CD8-positive, alpha-beta memory T cell (primary cell): ENCODE results near the gene HS3ST5. TPM values are rescaled to one million over a fixed set of nuclear protein-coding genes. Genes with fewer than 3 reads are reported as not detected.

Experiments used
- CTCF ChIA-PET: fragments of 350-600 bp; sonication (Branson Sonifier 250); formaldehyde crosslinking; loops from one replicate; lab custom pipeline; 2021; ENCODE audit warnings: antibody characterized with exemption; lab: Charles Lee
- POLR2A ChIA-PET: fragments of 350-600 bp; sonication (Branson Sonifier 250); formaldehyde crosslinking; loops from one replicate; lab custom pipeline; 2021; ENCODE audit warnings: antibody characterized with exemption; lab: Charles Lee
- DNase-seq, 5 donors: peaks; one replicate each; pipeline versions ENCODE4 v3.0.0 to v3.0.0-alpha.2; 2020 to 2022; ENCODE audit warnings: mixed read lengths in 1 of 5
- H3K27ac ChIP-seq: one replicate; pipeline ENCODE4 v1.7.0; 2013; ENCODE audit warnings: low read depth, mild to moderate bottlenecking, low read length, moderate library complexity
- H3K27me3 ChIP-seq: 2 replicates; pipeline ENCODE4 v1.7.0; 2013; ENCODE audit warnings: low read length, mild to moderate bottlenecking; ENCODE audit not compliant: insufficient read depth, poor library complexity, severe bottlenecking
- H3K36me3 ChIP-seq: 2 replicates; pipeline ENCODE4 v1.7.0; 2013; ENCODE audit warnings: mild to moderate bottlenecking, low read length, moderate library complexity; ENCODE audit not compliant: insufficient read depth
- H3K4me1 ChIP-seq: 2 replicates; pipeline ENCODE4 v1.7.0; 2013; ENCODE audit warnings: mild to moderate bottlenecking, low read length, moderate library complexity; ENCODE audit not compliant: insufficient read depth
- H3K4me3 ChIP-seq: 2 replicates; pipeline ENCODE4 v1.7.0; 2013; ENCODE audit warnings: mild to moderate bottlenecking, low read length
- H3K9me3 ChIP-seq: 2 replicates; pipeline ENCODE4 v1.7.0; 2013; ENCODE audit warnings: mild to moderate bottlenecking, low read length
- H3K27ac Mint-ChIP-seq, 8 donors: one replicate each; pipeline ENCODE4 v1.8.0; 2020 to 2021; ENCODE audit warnings: mixed read lengths in 8 of 8, mild to moderate bottlenecking in 6 of 8, inconsistent platforms in 3 of 8, moderate library complexity in 3 of 8
- H3K27me3 Mint-ChIP-seq, 2 donors: one replicate each; pipeline ENCODE4 v1.8.0; 2020 to 2021; ENCODE audit warnings: mixed read lengths in 2 of 2, mild to moderate bottlenecking in 1 of 2, moderate library complexity in 1 of 2
- H3K36me3 Mint-ChIP-seq, 3 donors: one replicate each; pipeline ENCODE4 v1.8.0; 2020 to 2021; ENCODE audit warnings: mixed read lengths in 3 of 3, inconsistent platforms in 1 of 3, mild to moderate bottlenecking in 1 of 3
- H3K4me1 Mint-ChIP-seq, 3 donors: one replicate each; pipeline ENCODE4 v1.8.0; 2020 to 2021; ENCODE audit warnings: mixed read lengths in 3 of 3, inconsistent platforms in 1 of 3, mild to moderate bottlenecking in 1 of 3
- H3K4me3 Mint-ChIP-seq, 7 donors: one replicate each; pipeline ENCODE4 v1.8.0; 2020 to 2021; ENCODE audit warnings: mixed read lengths in 7 of 7, mild to moderate bottlenecking in 6 of 7, moderate library complexity in 4 of 7, inconsistent platforms in 2 of 7
- H3K9me3 Mint-ChIP-seq, 5 donors: one replicate each; pipeline ENCODE4 v1.8.0; 2020 to 2022; ENCODE audit warnings: mixed read lengths in 5 of 5, mild to moderate bottlenecking in 3 of 5, moderate library complexity in 2 of 5, inconsistent platforms in 1 of 5
- polyA plus RNA-seq: library from polyadenylated mRNA; unstranded; fragments of 300-500 nt; fragmentation: Illumina TruSeq; gene quantifications from one replicate; pipeline ENCODE4 v1.2.3, GENCODE V29; 2021
- total RNA-seq, 2 experiments: library from RNA; stranded (reverse); gene quantifications; one replicate each; pipeline ENCODE4 v1.2.3, GENCODE V29; 2021

The HS3ST5 gene
- total and polyA plus RNA-seq, 3 experiments from 2014 or later, result not detected

DNA sequence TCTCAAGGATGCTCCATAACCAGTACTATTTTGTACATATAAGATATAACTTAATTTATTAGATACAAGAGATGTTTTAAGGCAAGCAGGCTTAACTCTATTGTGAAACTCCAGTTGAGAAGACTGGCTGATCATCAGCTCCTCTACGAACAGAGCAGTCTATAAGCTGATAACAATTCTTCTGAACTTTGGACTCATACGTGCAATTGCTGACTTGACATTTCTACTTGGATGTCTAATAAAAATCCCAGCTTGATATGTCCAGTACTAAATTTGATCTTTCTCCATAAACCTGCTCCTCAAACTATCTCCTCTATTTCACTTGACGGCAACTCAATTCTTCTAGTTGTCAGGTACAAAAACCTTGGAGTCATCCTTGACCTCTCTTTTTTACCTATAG lies 141.9 kb downstream of the HS3ST5 start:
- H3K36me3 Mint-ChIP-seq, result no peaks in the 10 kb centered on the region
- ChIA-PET POLR2A (no interaction called here), CTCF (no interaction called here)
- H3K9me3 ChIP-seq, result no peaks in the 10 kb centered on the region
- H3K4me3 ChIP-seq, result no peak overlapping the region
- no peak overlapping the region for H3K4me3 Mint-ChIP-seq
- no peak for DNase-seq
- no peaks in the 10 kb centered on the region for H3K36me3 ChIP-seq
- H3K27ac ChIP-seq, result no peak overlapping the region
- H3K27me3 ChIP-seq, result no peaks in the 10 kb centered on the region
- H3K4me1 ChIP-seq, result no peaks in the 10 kb centered on the region
- H3K27me3 Mint-ChIP-seq, result no peaks in the 10 kb centered on the region
- H3K9me3 Mint-ChIP-seq, result peaks cover 0 to 3% (median 0%) of the 10 kb centered on the region in 5 donors
- no peaks in the 10 kb centered on the region for H3K4me1 Mint-ChIP-seq
- H3K27ac Mint-ChIP-seq, result no peak overlapping the region

DNA sequence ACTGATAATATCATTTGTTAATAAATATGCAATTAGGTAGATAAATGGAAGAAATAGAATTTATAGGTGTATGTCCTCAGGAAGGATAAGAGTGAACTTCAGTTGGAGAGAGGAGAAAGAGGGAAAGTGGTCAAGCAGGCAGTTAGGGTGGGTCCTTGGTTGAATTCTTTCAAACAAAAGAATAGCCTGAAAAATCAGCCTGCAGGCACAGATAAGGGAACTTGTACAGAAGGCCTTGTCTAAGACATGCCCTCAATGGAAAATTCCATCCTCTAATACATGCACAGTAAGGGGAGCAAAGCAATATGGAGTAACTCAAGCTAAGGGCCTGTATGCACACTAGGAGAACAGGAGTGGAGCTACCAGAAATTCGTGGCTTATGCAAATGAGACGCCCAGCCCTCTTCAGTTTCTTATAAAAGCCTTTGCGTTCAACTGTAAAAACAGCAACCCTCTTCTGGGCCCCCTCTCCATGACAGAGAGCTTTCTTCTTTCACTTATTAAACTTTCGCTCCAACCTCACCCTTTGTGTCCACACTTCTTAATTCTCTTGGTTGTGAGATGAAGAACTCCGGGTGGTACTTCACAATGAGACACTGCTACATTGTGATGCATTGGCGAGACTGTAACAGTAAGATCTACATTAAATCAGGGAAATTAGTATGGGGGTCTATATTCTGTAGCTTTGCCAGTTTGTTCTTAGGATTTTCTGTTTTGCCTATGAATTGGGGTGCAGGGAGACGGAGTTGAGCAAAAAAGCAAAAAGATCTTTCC lies 147.0 kb downstream of the HS3ST5 start:
- H3K27ac Mint-ChIP-seq, result peak overlapping the region in 1 of 8 donors; percentile 18
- no peak overlapping the region for H3K4me3 Mint-ChIP-seq
- no peaks in the 10 kb centered on the region for H3K4me1 Mint-ChIP-seq
- Histone ChIP-seq H3K27me3 (no peaks in the 10 kb centered on the region), H3K9me3 (no peaks in the 10 kb centered on the region), H3K27ac (no peak overlapping the region), H3K36me3 (no peaks in the 10 kb centered on the region), H3K4me1 (no peaks in the 10 kb centered on the region), H3K4me3 (no peak overlapping the region)
- CTCF ChIA-PET, result interaction anchor here (0.8 kb wide), 1 partner anchor 30 kb away, joined by 4 read pairs; no protein-coding TSS in a partner anchor
- H3K36me3 Mint-ChIP-seq, result no peaks in the 10 kb centered on the region
- peaks cover 0 to 3% (median 0%) of the 10 kb centered on the region in 5 donors for H3K9me3 Mint-ChIP-seq
- DNase-seq, result no peak
- POLR2A ChIA-PET, result no interaction called here
- H3K27me3 Mint-ChIP-seq, result no peaks in the 10 kb centered on the region

DNA sequence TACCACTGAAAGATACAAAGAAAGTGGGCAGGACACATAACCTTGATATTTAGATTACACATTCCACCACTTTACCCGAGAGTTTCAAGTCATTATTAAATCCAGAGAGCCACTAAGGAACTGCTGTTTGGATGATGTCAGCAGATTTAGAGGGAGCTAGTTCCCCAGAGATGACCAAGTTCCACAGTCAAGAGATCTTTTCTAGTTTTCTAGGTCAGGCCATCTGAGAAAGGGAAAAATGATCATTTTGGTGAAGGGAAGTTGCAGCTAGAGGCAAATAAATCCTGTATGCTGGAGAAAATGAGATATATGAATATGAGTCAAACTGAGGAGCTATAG lies 147.8 kb downstream of the HS3ST5 start:
- H3K4me1 Mint-ChIP-seq, result no peaks in the 10 kb centered on the region
- peaks cover 0 to 3% (median 0%) of the 10 kb centered on the region in 5 donors for H3K9me3 Mint-ChIP-seq
- Histone ChIP-seq H3K27ac (no peak overlapping the region), H3K36me3 (no peaks in the 10 kb centered on the region), H3K9me3 (no peaks in the 10 kb centered on the region), H3K27me3 (no peaks in the 10 kb centered on the region), H3K4me1 (no peaks in the 10 kb centered on the region), H3K4me3 (no peak overlapping the region)
- no peaks in the 10 kb centered on the region for H3K36me3 Mint-ChIP-seq
- H3K27me3 Mint-ChIP-seq, result no peaks in the 10 kb centered on the region
- no peak for DNase-seq
- CTCF ChIA-PET, result no interaction called here
- H3K4me3 Mint-ChIP-seq, result no peak overlapping the region
- POLR2A ChIA-PET, result no interaction called here
- H3K27ac Mint-ChIP-seq, result no peak overlapping the region

DNA sequence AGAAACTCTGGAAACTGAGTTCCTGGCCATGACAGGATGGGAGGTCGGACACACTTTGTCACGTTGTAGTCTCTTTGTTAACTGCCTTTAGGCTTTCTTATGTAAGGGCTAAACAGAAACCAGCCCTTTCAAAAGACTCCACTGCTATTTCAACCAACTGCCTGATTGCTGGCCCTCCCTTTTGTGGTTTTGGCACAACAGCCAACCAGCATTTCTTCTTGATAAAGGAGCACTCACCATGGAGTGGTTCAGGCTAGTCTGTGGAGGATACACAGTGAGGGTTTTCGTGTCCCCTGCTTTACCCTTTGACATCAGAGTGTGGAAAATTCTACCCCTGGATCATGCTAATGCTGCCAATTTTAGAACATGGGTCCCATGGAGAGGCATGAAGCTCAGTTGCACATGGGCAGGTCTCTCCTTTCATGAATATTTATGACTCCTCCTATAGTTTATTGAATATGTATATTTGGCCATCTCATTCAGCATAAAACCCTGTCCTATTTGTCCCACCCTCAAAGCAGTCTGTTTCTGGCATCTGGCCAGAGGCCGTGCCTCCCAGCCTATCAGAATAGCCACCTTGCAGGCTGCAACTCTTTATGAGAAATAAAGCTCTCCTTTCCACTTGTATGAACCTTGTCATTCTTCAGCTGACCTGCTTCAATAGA lies 148.3 kb downstream of the HS3ST5 start:
- Histone ChIP-seq H3K4me3 (no peak overlapping the region), H3K4me1 (no peaks in the 10 kb centered on the region), H3K9me3 (no peaks in the 10 kb centered on the region), H3K36me3 (no peaks in the 10 kb centered on the region), H3K27ac (no peak overlapping the region), H3K27me3 (no peaks in the 10 kb centered on the region)
- H3K4me3 Mint-ChIP-seq, result no peak overlapping the region
- POLR2A ChIA-PET, result no interaction called here
- peaks cover 0 to 3% (median 0%) of the 10 kb centered on the region in 5 donors for H3K9me3 Mint-ChIP-seq
- no peaks in the 10 kb centered on the region for H3K4me1 Mint-ChIP-seq
- no peak overlapping the region for H3K27ac Mint-ChIP-seq
- no peaks in the 10 kb centered on the region for H3K36me3 Mint-ChIP-seq
- H3K27me3 Mint-ChIP-seq, result no peaks in the 10 kb centered on the region
- CTCF ChIA-PET, result no interaction called here
- DNase-seq, result no peak

DNA sequence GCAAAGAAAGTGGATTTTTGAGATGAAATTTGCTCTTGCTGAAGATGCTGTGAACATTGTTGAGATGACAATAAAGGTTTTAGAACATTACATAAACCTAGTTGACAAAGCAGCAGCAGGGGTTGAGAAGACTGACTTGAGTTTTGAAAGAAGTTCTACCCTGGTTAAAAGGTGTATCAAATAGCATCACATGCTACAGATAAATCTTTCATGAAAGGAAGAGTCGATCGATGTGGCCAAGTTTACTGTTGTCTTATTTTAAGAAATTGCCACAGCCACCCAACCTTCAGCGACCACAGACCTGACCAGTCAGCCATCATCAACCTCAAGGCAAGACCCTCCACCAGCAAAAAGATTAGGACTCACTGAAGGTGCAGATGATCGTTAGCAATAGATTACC lies 155.3 kb downstream of the HS3ST5 start:
- POLR2A ChIA-PET, result no interaction called here
- Histone ChIP-seq H3K27me3 (no peaks in the 10 kb centered on the region), H3K9me3 (no peaks in the 10 kb centered on the region), H3K4me3 (no peak overlapping the region), H3K36me3 (no peaks in the 10 kb centered on the region), H3K4me1 (no peaks in the 10 kb centered on the region), H3K27ac (no peak overlapping the region)
- CTCF ChIA-PET, result no interaction called here
- Mint-ChIP-seq H3K4me1 (no peaks in the 10 kb centered on the region), H3K9me3 (no peaks in the 10 kb centered on the region), H3K27ac (no peak overlapping the region), H3K36me3 (no peaks in the 10 kb centered on the region), H3K27me3 (peaks cover 0 to 6% of the 10 kb centered on the region in 2 donors), H3K4me3 (no peak overlapping the region)
- DNase-seq, result no peak

DNA sequence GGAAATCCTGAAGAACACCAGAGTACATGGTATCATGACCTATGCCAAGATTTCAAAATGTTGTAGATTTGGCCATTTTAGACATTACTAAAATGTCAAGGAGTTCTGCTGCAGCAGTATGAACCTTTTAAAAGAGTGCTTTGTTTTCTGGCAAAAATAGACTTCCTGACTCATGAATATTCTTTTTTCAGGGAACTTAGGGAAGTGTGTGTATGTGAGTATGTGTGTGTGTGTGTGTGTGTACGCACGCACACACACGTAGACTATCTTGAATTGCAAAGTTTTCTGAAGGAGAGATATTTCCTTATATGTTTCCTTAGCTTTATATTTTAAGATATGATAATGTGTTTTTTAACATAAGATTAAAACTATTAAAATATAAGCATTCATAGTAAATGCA lies 161.2 kb downstream of the HS3ST5 start:
- no peak for DNase-seq
- Histone ChIP-seq H3K4me1 (no peaks in the 10 kb centered on the region), H3K4me3 (no peak overlapping the region), H3K27ac (no peak overlapping the region), H3K9me3 (no peaks in the 10 kb centered on the region), H3K36me3 (no peaks in the 10 kb centered on the region), H3K27me3 (no peaks in the 10 kb centered on the region)
- Mint-ChIP-seq H3K27me3 (peaks cover 0 to 6% of the 10 kb centered on the region in 2 donors), H3K4me3 (no peak overlapping the region), H3K4me1 (no peaks in the 10 kb centered on the region), H3K9me3 (peaks cover 0 to 3% (median 0%) of the 10 kb centered on the region in 5 donors), H3K36me3 (no peaks in the 10 kb centered on the region), H3K27ac (no peak overlapping the region)
- CTCF ChIA-PET, result no interaction called here
- POLR2A ChIA-PET, result no interaction called here

DNA sequence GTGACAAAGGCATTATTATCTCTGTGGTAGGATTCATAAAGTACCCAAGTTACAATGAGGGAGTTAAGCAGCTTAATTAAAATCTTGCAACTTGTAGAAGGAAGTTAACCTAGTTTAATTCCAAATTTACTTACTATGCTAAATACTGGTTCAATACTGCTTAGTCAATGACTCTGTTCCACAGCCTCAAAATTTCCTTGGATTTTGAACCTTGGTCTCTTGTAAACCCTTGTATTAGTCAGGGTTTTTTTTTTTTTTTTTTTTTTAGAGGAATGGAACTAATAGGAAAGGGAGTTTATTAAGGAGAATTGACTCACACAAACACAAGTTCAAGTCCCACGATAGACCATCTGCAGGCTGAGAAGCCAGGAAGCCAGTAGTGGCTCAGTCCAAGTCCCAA lies 163.4 kb downstream of the HS3ST5 start:
- Histone ChIP-seq H3K36me3 (no peaks in the 10 kb centered on the region), H3K4me1 (no peaks in the 10 kb centered on the region), H3K9me3 (no peaks in the 10 kb centered on the region), H3K27me3 (no peaks in the 10 kb centered on the region), H3K4me3 (no peak overlapping the region), H3K27ac (no peak overlapping the region)
- ChIA-PET CTCF (no interaction called here), POLR2A (no interaction called here)
- Mint-ChIP-seq H3K9me3 (peaks cover 0 to 3% (median 0%) of the 10 kb centered on the region in 5 donors), H3K27me3 (peaks cover 0 to 1% of the 10 kb centered on the region in 2 donors), H3K4me3 (no peak overlapping the region), H3K36me3 (no peaks in the 10 kb centered on the region), H3K27ac (no peak overlapping the region), H3K4me1 (no peaks in the 10 kb centered on the region)
- no peak for DNase-seq

DNA sequence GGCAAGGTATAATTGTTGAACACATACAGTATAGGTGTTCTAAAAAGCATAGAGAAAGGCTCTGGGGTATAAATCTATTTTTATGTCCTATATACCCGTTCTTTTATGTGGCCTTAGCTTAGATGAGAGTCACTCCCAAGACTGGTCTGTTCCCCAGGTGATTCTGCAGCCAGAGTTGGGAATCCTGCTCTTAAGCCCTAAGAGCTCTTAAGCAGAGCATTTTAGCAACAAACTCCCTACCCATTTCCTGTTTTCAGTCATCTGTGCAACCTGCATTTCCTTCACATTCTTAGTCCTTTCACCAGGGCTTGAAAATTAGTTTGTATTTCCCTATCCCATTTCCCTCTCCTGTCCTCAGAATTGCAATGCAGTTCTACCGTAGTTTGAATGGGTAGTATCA lies 166.1 kb downstream of the HS3ST5 start:
- Histone ChIP-seq H3K9me3 (no peaks in the 10 kb centered on the region), H3K4me1 (no peaks in the 10 kb centered on the region), H3K4me3 (no peak overlapping the region), H3K27ac (no peak overlapping the region), H3K27me3 (no peaks in the 10 kb centered on the region), H3K36me3 (no peaks in the 10 kb centered on the region)
- no peak for DNase-seq
- POLR2A ChIA-PET, result no interaction called here
- CTCF ChIA-PET, result no interaction called here
- H3K36me3 Mint-ChIP-seq, result no peaks in the 10 kb centered on the region
- H3K4me3 Mint-ChIP-seq, result no peak overlapping the region
- H3K9me3 Mint-ChIP-seq, result peaks cover 0 to 5% (median 0%) of the 10 kb centered on the region in 5 donors
- H3K27ac Mint-ChIP-seq, result no peak overlapping the region
- no peaks in the 10 kb centered on the region for H3K27me3 Mint-ChIP-seq
- H3K4me1 Mint-ChIP-seq, result no peaks in the 10 kb centered on the region
